OCI-M1 (cell line): ENCODE data around the gene RYR2.

ENCODE experiments used
- DNase-seq: peaks from one replicate; lab custom pipeline; 2025; lab: John Stamatoyannopoulos, UW

Gene RYR2

DNA sequence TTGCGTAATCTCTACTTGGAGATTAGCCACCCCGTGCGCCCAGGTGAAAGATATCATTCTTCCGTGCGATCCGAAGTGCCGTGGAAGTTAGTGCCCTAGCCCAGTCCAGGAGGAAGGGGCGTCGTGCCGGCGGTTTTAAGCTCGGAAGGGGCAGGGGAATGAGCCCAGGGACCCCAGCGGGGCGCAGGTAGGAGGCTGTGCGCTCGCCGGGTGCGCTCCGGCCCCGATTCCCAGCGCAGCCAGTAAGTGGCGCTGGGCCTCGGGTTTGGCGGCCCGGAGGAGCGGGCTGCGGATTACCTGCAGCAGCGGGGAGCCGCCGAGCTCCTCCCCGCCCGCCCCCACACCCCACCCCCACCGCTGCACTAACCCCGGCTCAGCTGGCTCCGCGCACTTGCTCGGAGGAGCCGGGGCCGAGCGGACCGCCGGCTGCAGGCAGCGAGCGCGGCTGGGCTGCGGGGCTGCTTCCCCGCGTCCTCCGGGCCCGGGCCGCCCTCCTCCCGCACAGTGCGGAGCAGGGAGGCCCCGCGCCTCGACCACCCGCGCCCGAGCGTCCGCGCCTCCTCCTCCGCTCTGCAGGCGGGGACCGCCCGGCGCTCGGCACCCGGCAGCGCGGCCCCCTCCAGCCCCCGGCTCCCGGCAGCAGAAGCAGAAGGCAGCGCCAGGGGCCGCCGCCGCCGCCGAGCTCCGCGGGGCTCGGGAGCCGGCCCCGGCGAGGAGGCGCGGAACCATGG lies at the start of gene RYR2:
RYR2 (plus strand) TSS at position 390 of the 731 bp plus-strand sequence; CDS start at position 728, 338 bp downstream.
- DNase-seq: no peak

- DNase-seq: no peak
Observed at GRCh38 chr1:236992449-236992848, 49.5 kb upstream of the RYR2 start.

- DNase-seq: no peak
Observed at GRCh38 chr1:236994450-236994849, 47.5 kb upstream of the RYR2 start.

DNA sequence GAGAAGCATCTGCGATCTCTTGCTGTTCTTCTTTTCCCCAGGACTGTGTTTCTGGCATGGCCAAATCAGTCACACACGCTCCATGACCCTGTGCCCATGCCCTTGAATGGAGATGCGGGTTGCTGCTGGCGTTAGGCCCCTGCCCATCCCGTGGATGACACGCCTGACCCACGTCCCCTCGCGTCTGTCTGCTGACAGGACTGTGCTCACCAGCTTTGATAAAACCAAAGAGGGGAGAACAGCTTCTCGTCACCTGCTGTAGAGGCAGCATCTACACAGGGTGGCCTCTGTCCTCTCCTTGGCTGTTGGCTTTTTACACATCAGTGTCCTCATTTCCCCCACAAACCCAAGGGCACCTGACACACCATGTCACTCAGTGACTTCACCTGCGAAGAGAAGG lies 44.6 kb upstream of the RYR2 start:
- DNase-seq: no peak

GRCh38 chr1:236997882-236998281 lies 44.1 kb upstream of the RYR2 start:
- DNase-seq: no peak

DNA sequence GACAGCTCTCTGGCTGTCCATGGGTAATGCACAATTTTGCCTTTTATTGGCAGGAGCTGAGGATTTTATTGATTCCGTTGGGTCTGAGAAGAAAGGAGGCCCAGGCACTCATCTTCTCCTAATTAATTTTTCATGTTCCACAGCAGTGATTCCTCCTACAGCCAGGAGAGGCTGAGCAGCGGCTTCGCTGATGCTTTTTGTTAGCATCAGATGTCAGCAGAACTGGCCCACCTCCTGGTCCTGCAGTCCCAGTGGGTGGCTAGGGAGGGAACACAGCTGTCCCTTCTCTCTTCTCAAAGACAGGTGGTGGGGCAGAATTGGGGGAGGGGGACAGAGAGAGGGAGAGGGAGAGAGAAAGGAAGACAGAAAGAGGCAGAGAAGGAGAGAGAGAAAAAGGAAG lies 43.4 kb upstream of the RYR2 start:
- no peak for DNase-seq

- DNase-seq: no peak
Observed at GRCh38 chr1:237000191-237000590, 41.8 kb upstream of the RYR2 start.

DNA sequence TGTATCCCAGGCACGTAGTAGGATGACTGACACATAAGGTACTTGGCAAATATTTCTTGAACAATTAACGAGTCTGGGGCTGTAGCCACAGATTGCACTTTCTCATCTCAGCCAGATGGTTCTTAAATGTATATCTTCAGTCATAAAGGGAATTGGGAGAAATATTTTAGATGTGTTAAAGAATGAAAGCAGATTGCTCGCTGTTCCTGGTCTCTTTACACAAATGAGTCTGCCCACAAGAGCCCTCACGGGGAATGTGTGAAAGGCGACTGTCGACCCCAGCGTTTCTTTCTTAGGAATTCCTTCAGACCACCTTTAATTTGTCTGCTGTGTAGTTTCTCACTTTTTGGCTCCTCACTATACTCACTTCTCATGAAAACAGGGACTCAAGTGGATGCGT lies 38.5 kb upstream of the RYR2 start:
- DNase-seq: no peak

DNA sequence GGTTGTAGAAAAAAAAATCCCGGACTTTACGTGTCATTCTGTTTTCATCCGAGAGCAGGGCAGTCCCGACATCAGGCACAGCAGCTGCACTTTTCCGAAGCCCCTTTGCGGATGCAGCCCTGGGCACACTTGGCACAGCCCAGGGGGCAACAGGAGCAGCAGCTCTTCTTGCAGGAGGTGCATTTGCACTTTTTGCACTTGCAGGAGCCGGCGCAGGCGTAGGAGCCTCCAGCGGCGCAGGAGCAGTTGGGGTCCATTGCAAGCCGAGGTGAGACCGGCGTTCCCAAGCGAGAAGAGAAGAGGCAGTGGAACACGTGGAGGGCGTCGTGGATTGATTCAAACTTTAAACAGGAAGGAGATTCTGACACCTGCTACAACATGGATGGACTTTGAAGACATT lies 37.9 kb upstream of the RYR2 start, which contains the start of gene MT1HL1:
MT1HL1 (minus strand) TSS at position 326 of the 400 bp plus-strand sequence; CDS start at position 257, 69 bp downstream.
- DNase-seq: no peak

GRCh38 chr1:237005674-237006073 lies 36.3 kb upstream of the RYR2 start:
- DNase-seq: peak; percentile 15

GRCh38 chr1:237007147-237007881 lies 34.7 kb upstream of the RYR2 start:
- DNase-seq: no peak

- no peak for DNase-seq
Observed at GRCh38 chr1:237009611-237010010, 32.4 kb upstream of the RYR2 start.

DNA sequence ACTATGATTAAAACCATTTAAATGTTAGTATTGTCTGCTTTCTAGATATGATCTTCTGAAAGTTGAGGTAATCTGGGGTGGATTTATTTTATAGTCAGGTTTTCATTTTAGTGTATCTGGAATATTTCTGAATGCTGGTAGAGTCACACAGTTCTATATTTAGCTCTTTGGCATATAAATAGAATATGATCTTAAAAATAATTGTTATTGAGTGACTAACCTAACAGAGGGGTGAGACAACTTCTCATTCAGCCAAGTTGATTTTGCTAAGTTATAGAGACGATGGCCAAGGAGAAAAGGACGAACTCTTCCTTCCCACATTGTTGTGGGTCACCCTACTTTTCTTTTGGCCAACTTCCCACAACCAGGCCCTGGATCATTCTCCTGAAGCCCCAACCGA lies 30.6 kb upstream of the RYR2 start:
- DNase-seq: no peak

GRCh38 chr1:237012361-237012760 lies 29.6 kb upstream of the RYR2 start:
- DNase-seq: no peak

- peak; percentile 52 for DNase-seq
Observed at GRCh38 chr1:237012788-237013383, 29.1 kb upstream of the RYR2 start.

DNA sequence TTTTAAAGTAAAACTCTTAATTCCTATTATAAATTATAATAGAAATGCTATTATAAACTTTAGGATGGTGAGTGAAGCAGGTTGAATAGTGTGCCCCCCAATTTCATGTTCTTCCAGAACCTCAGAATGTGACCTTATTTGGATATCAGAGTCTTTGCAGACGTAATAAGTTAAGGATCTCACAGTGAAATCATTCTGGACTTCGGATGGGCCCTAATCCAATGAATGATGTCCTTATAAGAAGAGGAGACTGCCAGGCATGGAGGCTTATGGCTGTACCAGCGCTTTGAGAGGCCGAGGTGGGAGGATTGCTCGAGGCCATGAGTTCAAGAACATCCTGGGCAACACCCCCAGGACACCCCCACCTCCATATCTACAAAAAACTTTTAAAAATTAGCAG lies 28.4 kb upstream of the RYR2 start:
- DNase-seq: no peak

- DNase-seq: no peak
Observed at GRCh38 chr1:237016626-237017025, 25.4 kb upstream of the RYR2 start.

DNA sequence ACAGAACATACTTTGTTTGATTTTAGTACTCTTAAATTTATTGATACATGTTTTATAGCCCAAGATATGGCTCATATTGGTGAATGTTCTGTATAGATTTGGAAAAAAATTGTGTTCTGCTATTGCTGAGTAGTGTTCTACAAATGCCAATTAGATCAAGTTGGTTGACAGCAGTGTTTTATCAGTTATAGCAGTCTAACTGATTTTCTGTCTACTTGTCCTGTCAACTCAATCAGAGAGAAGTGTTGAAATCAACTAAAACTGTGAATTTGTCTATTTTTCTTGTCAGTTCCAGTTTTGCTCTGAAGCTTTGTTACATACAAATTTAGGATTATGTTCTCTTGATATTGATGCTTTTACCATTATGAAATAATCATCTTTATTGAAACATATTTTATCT lies 23.1 kb upstream of the RYR2 start:
- DNase-seq: no peak

DNA sequence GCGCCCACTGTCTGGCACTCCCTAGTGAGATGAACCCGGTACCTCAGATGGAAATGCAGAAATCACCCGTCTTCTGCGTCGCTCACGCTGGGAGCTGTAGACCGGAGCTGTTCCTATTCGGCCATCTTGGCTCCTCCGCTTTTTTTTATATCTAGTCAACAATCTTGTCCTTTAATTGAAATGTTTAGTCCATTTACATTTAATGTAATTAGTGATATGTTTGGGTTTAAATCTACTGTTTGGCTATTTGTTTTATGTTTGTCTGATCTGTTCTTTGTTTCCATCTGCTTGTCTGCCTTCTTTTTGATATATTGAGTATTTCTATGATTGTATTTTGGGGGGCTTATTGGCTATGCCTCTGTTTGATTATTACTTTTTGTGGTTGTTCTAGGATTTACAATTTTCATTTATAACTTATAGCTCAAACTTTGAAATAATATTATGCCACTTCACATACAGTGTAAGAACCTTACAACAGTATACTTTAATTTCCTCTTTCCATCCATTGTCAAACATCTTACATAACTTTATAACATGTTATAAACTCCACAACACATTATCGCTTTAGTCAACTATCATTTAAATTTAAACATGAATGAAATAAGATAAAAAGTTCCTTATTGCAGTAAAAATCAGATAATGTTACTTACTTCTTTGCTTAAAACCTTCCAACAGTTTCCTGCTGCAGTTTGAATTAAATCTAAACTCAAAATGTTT lies 16.5 kb upstream of the RYR2 start:
- DNase-seq: no peak

DNA sequence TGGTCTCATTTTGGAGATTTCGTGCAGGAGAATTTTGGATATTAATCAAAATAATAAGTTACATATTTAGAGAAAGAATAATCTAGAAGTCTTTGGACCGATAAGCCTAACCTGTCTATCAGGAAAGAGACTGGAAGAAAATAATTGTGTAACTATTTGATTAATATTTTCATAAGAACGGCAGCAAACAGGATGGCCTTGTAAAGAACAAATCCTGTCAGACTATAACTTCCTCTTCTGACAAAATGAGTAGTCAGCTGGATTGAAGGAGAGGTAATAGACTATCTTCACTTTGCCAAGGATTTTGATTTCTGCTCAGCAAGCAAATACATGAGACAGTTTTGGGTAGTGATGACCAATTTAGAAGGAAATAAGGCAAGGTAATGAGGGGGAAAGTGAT lies 12.7 kb upstream of the RYR2 start:
- DNase-seq: no peak

DNA sequence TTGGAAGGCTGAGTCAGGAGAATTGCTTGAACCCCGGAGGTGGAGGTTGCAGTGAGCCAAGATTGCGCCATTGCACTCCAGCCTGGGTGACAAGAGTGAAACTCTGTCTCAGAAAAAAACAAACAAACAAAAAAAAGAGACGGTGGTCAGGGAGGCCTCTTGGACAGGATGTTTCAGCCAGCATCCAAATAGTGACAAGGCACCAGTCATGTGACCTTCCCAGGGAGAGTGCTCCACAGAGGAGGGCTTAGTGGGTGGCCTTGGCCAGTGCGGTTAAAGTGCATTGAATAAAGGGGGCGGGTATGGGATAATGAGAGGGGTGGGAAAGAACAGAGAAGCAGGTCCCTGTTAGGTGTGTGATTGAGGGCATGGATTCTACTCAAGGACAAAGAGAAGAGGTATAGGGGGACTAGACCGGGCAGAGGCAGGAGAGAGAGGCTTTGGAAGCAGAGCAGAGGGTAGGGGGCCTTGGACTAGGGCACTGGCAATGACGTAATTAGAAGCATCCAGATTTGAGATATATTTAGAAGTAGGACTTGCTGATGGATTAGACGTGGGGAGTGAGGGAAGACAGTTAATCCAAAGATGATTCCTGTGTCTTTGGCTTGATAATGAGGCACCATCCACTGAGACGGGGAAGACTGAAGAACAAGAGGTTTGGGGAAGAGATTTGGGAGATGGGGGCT lies 12.0 kb upstream of the RYR2 start:
- DNase-seq: no peak

DNA sequence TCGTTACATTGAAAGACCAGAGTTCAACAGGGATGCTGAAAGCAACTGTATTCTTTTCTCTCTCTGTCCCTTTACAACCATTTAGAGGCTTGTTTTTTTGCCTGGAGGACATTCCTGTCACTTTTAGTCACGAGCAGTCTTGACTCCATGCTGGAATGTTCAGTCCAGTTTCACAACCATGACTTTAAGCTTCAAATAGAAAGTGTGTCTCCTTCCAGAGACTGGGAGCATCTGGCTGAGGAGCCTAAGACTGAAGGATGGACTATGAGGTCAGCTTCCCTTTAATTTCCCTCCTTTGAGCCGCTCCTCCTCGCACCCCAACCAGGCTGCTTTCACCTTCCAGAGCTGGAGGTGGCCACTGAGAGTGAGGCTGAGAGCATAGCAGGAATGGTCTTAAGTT lies 10.5 kb upstream of the RYR2 start:
- no peak for DNase-seq
